GM19438 (cell line): ENCODE measurements around the gene COL25A1.

ENCODE experiments used
- ATAC-seq: cut with Tn5 transposase; IDR thresholded peaks from one replicate; pipeline ENCODE4 v1.9.1; 2021; ENCODE audit warnings: low read depth; ENCODE audit not compliant: unreplicated experiment

Gene COL25A1

DNA sequence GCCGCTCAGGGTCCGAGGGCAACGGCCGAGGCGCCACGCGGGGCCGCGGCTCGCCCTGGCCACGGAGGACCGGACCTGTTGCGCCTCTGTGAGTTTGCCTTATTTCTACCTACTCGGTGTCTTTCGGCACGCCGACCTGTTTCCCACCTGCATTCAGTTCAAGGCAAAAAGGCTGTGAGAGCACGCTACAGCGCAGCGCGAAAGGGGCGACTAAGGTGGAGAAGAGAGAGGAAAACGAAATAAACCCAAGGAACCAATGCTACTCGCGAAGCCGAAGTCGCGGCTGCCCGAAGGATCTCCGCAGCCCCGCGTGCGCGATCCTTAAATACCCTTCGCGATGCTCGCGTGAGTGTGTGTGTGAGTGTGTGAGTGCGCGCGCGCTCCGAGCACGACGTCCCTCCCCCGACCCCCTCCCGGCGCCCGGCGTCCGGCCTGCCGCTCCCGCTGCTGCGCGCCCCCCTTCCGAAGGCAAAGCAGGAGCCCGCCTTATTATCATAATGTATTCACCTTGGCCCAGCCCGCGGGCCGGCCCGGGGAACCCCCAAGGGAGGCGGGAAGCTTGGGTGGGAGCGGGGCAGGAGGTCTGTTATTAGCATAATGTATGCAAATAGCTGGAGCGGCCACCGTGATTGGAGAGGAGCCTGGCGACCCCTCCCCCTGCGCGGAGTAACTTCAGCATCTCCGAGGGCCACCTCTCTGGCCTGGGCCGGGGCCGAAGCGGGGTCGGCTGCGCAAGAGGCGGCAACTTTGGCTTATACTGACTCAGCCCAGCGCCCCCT, at the start of gene COL25A1:
COL25A1 (minus strand) TSS at position 298 of the 779 bp plus-strand sequence.
- ATAC-seq: no peak

DNA sequence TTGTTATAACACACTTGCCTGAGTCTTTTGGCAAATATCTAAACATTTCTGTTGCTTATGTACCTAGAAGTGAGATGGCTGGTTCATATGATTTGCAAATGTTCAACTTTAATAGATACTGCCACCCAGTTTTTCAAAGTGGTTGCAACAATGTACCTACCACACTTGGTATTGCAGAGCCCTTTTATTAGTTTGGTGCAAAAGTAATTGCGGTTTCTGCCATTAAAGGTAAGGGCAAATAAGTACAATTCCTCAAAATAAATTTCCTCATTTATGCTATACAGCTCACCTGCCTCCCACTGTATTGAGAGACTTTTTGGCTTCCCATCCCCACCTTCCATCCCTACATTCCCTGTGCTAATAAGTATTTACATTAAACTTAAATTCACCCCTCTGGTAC, 47.7 kb upstream of the COL25A1 start:
- no peak for ATAC-seq

DNA sequence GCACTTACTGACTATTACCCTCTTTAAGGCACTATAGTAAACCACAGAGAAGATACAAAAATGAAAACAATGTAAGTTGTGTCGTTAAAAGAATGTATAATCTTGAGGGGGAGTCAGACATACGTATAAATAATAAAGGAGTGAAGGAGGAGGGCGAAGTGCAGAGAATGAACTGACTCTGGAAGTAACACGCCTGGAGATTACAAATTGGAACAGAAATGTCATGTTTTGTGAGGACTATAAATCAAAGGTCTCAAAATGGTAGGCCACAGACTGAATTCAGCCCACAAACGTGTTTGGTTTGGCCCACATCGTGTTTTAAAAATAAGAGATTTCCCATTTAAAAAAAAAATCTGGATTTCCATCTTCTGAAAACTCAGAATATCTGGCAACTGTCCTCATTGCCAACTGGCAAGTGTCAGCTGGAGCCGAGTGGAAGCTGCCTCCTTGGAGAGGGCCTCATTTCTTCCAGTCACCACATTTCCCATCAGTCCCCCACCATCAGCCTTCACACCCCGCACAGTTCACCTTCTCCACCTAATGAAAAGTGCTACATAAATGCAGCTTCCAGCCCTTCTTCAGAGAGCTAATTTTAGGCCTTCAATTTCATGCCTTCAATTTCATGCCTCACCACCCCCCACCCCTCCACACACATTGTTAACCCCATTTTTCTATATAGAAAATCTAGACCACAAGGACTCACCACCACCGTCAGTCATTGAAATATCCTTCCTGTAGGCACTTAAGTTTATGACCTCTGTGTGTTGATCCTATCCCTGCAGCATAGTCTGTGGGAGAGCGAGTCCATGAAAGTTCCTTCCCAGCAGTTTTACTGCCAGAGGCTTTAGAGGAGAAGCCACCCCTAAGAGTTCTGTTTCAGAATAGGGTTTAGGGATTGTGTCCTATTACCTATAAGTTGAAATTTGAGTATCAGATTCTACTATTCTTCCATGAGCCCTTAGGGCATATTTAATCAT, 32.0 kb upstream of the COL25A1 start:
- no peak for ATAC-seq

DNA sequence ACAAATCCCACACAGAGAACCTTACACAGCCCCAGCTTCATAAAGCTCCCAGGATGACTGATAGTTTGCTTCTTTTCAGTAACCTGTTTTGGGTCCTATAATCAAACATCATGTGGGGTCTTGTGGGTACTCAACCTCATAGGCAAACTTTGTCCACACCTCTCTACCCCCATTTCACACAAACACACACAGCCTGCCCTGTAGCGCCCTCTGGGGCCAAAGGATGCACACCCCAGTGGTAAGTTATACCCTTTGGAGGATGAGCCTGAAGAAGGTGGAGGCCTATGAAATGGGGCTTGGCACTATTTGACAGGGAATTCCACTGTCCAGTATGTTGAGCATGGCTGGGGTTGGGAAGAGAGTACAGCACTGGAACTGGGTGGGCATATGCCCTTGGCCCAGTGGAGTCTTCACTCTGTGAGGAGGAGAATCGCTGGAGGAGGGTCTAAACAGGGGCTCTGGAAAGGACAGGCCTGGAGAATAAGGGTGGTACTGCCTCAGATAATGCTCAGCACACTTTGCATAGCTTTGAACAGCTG, 30.5 kb upstream of the COL25A1 start:
- ATAC-seq: no peak

DNA sequence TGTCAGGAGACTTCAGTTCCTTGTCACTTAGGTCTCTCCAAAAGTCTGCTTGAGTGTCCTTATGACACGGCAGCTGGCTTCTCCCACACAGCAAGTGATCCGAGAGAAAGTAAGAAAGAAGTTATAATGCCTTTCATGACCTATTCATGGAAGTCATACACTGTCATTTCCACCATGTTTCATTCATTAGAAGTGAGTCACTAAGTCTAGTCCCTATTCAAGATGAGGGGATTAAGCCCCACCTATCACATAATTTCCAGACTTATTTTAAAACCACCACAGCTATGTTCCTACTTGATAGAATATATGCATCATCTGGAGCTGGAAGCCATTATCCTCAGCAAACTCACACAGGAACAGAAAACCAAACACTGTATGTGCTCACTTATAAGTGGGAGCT, 25.2 kb upstream of the COL25A1 start:
- no peak for ATAC-seq

DNA sequence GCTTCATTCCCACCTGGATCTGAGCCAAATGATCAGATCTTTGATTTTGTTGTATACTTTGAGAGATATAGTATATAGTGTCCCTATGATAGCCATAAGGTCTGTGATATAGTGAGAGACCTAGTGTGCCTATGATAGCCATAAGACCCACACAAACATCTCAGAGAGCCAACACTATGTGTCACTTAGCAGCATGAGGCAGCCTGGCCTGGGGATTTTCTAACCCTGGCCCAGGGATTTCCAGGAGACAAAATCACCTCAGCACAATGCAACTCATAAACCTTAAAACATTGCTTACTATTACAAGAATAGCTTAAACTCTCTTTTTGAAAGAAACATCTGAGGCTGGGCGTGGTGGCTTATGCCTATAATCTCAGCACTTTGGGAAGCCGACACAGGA, 23.2 kb upstream of the COL25A1 start:
- ATAC-seq: no peak

DNA sequence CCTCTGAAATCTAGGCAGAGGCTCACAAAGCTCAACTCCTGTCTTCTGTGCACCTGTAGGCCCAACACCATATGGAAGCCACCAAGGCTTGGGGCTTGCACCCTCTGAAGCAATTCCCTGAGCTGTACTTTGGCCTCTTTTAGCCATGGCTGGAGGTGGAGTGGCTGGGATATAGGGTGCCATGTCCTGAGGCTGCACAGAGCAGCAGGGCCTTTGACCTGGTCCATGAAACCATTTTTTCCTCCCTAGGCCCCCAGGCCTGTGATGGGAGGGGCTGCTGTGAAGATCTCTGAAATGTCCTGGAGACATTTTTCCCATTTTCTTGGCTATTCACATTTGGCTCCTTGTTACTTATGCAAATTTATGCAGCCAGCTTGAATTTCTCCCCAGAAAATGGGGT, 20.9 kb upstream of the COL25A1 start:
- ATAC-seq: no peak

DNA sequence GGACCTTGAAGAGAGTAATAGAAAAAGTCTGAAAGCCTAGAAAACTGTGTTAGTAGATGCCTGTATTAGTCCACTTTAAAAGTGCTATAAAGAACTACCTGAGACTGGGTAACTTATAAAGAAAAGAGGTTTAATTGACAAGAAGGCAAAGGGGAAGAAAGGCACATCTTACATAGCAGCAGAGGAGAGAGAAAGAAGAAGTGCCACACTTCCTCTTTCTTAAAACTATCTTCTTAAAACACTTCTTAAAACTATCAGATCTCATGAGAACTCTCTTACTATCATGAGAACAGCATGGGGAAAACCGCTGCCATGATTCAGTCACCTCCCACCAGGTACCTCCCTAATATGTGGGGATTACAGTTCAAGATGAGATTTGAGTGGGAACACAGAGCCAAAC, 18.8 kb upstream of the COL25A1 start:
- no peak for ATAC-seq

DNA sequence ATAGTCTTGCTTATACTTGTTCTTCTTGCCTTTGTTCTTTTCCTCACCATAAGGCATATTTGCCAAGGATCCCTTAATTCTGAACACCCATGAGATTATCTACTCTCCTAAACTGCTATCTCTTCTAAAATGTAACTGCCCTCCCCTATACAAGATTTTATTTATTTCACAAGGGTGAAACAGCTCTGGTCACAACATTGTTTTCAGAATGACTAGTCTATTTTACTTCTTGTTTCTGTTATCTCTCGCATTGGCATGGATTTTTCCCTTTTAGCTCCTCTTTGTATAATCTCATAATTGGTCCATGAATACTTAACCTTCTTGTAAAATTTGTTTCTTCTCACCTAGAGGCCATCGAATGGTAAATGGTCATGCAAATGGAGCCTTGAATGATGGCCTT, 17.2 kb upstream of the COL25A1 start:
- ATAC-seq: no peak

DNA sequence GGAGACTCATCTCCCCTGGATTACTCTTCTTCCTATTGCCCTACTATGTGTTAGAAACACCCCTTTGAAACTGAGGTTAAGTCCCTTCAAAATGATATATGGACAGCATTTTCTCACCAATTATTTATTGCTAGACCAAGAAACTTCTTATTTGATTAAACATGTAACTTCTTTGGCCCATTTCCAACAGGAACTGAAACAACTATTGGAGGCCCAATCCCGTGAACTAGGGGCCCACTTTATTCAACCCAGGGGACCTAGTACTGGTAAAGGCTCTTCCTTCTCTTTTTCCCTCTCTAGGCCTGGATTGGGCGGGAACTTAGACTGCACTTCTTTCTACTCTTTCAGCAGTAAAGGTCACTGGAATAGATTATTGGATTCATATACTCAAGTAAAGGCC, 16.7 kb upstream of the COL25A1 start:
- no peak for ATAC-seq

DNA sequence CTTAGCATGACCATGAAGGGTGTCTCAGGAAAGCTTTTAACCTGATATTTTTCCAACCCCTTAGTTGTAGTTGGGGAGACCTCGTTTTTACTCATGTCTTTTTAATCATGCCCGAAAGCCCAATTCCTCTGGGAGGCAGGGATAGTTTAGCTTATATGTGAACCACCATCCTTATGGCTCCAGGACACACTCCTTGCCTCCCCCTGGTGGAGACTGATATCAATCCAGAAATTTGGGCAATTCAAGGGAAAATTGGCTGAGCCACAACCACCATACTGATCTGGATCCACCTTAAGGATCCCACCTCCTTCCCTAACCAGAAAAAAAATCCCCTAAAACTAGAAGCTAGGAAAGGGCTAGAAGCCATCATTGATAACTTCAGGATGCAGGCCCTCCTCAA, 13.4 kb upstream of the COL25A1 start:
- ATAC-seq: no peak

DNA sequence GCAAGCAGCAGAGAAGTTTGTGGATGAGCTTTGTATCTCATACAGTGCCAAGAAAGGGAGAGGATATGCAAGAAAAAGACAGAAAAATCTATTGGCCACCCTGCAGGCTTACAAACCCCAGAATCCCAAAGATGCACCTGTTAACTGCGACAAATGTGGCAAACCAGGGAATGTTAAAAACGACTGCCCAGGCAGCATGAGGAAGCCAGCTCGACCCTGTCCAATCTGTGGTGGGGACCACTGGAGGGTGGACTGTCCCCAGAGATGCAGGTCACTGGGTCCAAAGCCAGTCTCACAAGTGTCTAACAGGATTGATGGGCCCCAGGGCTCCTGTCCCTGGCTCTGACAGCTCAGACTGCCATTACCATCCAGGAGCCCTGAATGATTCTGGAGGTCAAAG, 12.9 kb upstream of the COL25A1 start:
- ATAC-seq: no peak

DNA sequence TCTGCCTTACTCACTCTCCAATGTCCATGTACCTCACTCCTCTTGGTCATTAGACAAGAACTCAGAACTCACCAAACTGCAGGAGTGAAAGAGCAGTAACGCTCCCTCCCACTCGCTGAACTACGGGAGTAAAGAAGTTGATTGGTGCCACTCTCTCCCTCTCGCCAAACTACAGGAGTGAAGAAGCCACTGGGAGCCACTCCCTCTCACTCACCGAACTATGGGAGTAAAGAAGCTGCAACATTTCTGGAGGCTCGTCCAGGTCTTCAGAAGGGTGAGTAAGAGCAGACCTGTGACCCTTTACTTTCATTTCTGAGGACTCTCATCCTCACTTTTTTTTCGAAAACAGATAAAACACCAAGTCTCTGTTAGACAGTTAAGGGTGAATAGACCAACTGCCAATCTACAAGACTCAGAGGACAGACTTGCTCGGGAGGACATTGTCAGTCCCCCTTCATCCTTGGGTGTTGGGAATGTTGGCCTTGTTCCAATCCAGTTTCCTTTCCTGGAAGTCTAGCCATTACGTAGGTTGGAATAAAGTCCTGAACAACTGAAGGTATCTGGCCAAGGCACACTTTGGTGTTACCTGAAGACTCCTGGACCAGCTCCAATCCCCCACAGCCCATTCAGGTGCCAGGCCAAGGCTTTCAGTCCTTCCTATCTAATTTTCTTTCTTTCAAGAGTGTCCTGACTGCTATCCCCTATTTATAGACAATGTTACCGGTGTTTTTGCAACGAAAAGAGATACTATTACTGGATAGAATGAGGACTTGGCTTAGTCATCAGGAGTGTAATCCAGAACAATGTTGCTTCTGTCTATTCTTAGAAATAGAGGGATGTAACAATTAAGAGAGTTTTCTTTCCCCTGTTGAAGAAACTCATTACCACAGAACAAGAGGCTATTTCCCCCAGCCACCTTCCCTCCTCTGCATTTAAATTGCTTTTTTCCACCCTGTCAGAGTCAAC, 11.0 kb upstream of the COL25A1 start:
- no peak for ATAC-seq

DNA sequence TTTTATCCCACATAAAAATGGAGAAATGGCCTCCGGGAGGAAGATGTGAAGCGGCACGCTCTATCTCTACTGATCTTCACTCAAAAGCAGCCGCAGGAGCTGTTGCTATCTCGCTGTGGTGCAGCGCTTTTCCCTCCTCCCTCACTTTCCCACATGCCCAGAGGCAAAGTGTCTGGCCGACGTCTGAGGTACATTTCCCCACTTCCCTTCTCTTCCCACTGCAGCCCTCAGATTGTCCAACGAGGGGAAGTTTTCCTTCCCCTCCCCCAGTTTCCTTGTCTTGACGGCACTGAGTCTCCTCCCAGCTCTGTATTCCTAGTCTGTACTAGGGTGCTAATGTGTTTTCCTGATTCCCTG, 660 bp upstream of the COL25A1 start:
- no peak for ATAC-seq

DNA sequence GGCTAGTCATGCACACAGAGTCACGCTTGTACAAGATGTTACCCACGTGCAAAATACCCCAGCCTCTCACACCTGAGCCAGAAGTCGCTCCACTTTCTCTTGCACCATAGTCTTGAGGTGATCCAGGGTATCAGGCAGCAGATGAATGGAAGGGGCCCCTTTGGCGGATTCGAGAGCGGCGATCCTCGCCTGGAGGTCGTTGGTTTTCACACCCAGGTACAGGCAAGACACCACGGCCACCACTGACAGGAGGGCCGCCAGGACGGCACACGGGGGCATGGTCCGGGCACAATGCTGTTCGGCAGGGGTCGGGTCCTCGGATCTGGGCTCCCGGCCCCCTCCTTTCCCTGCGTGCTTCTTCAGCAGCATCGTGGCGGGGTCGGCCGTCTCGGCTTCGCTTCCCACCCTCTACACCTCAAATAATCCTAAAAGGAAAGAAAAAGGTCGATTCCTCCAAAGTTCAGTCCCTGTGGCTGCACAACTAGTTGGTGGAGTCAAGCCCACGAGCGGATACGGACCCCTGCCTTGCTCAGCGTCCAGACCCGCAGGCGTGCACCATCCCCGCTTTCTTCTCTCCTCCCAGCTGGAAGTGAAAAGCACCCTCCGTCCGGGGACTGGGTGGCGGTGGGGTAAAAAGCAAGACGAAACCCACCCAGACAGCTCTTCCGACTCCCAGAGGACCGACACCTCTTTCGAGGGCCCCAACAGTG, 652 bp downstream of the COL25A1 start:
- ATAC-seq: no peak

DNA sequence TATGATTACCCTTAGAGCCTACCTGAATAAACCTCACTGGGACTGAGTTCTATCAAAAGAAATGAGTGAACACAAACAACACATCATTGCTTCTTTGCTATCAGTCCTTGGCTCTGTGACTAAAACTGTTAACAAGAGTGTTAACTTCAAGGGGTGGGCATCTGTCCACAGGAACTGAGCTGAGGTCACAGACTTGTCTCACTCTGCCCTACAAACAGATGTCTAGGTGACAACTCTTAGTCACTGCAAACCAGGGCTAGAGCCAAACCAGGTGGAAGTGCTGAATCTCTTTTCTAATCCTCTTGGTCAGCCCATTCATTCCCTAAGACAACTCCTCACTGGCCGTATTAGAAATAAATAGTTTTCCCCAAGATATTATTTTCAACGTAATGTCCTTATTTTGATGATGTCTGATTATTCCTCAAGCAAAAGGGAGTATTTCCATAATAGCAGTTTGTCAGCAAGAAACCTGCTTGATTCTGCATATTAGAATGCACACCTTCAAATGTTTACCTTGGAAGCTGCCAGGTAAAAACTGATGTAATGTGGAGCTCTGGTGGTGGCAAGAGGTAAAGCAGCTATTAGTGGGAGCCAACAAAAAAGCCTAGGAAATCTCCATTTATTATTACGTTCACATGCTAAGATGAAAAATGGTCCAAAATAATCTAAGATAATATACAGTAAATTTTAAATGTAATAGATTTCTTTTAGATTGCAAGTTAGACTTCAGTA, 4.0 kb downstream of the COL25A1 start:
- no peak for ATAC-seq

DNA sequence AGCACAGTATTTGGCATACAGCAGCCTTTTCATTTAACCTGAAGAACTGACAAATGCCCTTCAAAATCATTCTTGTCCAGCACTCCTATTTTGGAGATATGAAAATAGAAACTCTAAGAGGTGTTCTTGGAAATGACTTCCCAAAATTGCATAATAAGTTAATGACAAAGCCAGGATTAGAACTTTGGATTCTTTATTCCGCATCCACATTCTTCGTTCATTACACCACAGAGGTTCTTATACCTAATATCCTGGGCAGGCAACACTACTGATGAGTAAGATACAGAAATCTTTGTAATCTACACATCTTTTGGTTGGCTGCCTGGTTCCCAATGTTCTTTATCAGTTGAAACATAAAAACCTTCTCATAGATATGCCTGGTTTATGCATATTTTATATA, 5.9 kb downstream of the COL25A1 start:
- no peak for ATAC-seq

DNA sequence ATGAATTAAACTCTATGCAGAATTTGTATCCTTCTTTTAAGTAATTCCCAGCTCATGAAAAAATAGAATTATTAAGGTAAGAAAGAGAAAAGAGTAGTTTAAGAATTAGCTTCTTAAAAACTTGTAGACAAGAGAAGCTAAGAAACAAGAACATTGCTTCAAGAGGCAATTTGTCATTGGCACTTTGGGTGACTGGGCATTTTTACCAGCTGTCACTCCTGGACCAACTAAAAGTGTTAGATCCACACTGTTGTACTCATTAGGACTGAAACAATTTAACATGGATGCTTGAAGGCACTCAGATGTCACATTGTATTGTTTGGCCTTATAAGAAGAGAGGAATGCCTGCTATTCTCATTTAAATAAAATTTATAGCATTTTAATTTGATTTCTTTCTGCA, 7.4 kb downstream of the COL25A1 start:
- no peak for ATAC-seq

DNA sequence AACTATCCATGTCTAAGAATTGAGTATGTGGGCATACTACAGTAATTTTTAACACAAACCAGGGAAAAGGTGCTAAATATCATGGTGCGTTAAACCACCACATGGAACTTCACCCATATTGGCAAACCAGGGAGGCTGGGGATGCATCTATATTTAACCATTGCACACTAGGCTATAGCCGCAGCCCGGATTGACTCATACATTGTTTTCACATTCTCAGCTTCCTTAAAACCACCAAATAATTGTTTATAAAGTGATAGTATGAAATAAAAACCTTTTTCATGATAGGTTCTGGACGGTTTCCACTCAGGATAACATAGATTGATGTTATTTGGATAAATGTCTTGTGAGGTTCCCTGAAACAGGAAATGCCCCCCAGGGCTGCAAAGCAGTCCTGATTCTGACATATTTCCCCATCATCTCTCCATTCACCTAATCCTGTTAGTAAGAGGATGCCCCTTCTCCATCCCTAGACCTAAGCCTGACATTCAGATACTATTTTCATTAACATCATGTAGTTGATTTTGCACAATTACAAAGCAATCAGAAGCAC, 7.9 kb downstream of the COL25A1 start:
- ATAC-seq: no peak
